WTC11 (cell line): ENCODE results near the gene SH3RF2. TPM values are rescaled to one million over a fixed set of nuclear protein-coding genes. Genes with fewer than 3 reads are reported as not detected.

Source experiments
- ATAC-seq: fragments of 200-7000 bp; cut with Tn5 transposase; 2 replicates; pipeline ENCODE4 v1.10.0; 2021; ENCODE audit warnings: mild to moderate bottlenecking, moderate library complexity
- CTCF ChIA-PET: fragments of 300-600 bp; sonication (Branson Sonifier 250); formaldehyde crosslinking; loops from one replicate; lab custom pipeline; 2021; ENCODE audit warnings: antibody characterized with exemption; lab: Charles Lee
- POLR2A ChIA-PET: fragments of 350-600 bp; sonication (Branson Sonifier 250); formaldehyde crosslinking; loops from one replicate; lab custom pipeline; 2021; ENCODE audit warnings: antibody characterized with exemption; lab: Charles Lee
- DNase-seq: peaks from one replicate; pipeline ENCODE4 v3.0.0; 2021; ENCODE audit warnings: low spot score
- H3K27ac Mint-ChIP-seq: 2 replicates; pipeline ENCODE4 v1.8.0; 2021; ENCODE audit warnings: mixed read lengths
- H3K27me3 Mint-ChIP-seq: 2 replicates; pipeline ENCODE4 v1.8.0; 2021; ENCODE audit warnings: low read depth, mild to moderate bottlenecking, moderate library complexity, mixed read lengths
- H3K36me3 Mint-ChIP-seq: 2 replicates; pipeline ENCODE4 v1.8.0; 2021; ENCODE audit warnings: mixed read lengths
- H3K4me1 Mint-ChIP-seq: 2 replicates; pipeline ENCODE4 v1.8.0; 2022; ENCODE audit warnings: mixed read lengths
- H3K4me3 Mint-ChIP-seq: 2 replicates; pipeline ENCODE4 v1.8.0; 2021; ENCODE audit warnings: mild to moderate bottlenecking, moderate library complexity, mixed read lengths
- H3K9me3 Mint-ChIP-seq: 2 replicates; pipeline ENCODE4 v1.8.0; 2021; ENCODE audit warnings: mixed read lengths
- ESRRA ChIP-seq: sonication (generic); formaldehyde crosslinking; IDR thresholded peaks from 2 replicates; pipeline ENCODE4 v1.8.1; 2022; ENCODE audit warnings: mild to moderate bottlenecking, missing genetic modification reagents, borderline replicate concordance
- FOXK1 ChIP-seq: sonication (generic); formaldehyde crosslinking; IDR thresholded peaks from 2 replicates; pipeline ENCODE4 v1.8.0; 2022; ENCODE audit warnings: mild to moderate bottlenecking, moderate library complexity, missing genetic modification reagents
- GRHL2 ChIP-seq: fragments of 250-450 bp; sonication (Bioruptor Pico); IDR thresholded peaks from 2 replicates; pipeline ENCODE4 v1.8.0; 2022; ENCODE audit warnings: mild to moderate bottlenecking, moderate library complexity; ENCODE audit not compliant: insufficient replicate concordance, severe bottlenecking
- JUN ChIP-seq: sonication (generic); formaldehyde crosslinking; IDR thresholded peaks from 2 replicates; pipeline ENCODE4 v1.8.0; 2023; ENCODE audit warnings: mild to moderate bottlenecking, missing genetic modification reagents
- NFATC4 ChIP-seq: fragments of 250-450 bp; sonication (Bioruptor Pico); IDR thresholded peaks from 2 replicates; pipeline ENCODE4 v1.9.0; 2021; ENCODE audit warnings: mild to moderate bottlenecking
- NR2C2 ChIP-seq: sonication (generic); formaldehyde crosslinking; IDR thresholded peaks from 2 replicates; pipeline ENCODE4 v1.8.0; 2022; ENCODE audit warnings: mild to moderate bottlenecking, missing genetic modification reagents
- PRRX2 ChIP-seq: fragments of 250-450 bp; sonication (Bioruptor Pico); IDR thresholded peaks from 2 replicates; pipeline ENCODE4 v1.8.0; 2021; ENCODE audit warnings: mild to moderate bottlenecking
- SOX15 ChIP-seq: fragments of 250-450 bp; sonication (Bioruptor Pico); IDR thresholded peaks from 2 replicates; pipeline ENCODE4 v1.9.0; 2021; ENCODE audit warnings: mild to moderate bottlenecking
- TP53 ChIP-seq: sonication (generic); formaldehyde crosslinking; IDR thresholded peaks from 2 replicates; pipeline ENCODE4 v1.8.1; 2023; ENCODE audit warnings: mild to moderate bottlenecking, missing genetic modification reagents
- ZNF121 ChIP-seq: sonication (generic); formaldehyde crosslinking; IDR thresholded peaks from 2 replicates; pipeline ENCODE4 v1.8.0; 2023; ENCODE audit warnings: missing genetic modification reagents
- ZNF138 ChIP-seq: sonication (generic); formaldehyde crosslinking; conservative IDR thresholded peaks from 2 replicates; pipeline ENCODE4 v1.8.1; 2022; ENCODE audit warnings: mild to moderate bottlenecking, moderate library complexity, missing genetic modification reagents
- ZNF416 ChIP-seq: fragments of 250-450 bp; sonication (Bioruptor Pico); IDR thresholded peaks from 2 replicates; pipeline ENCODE4 v1.9.0; 2021; ENCODE audit warnings: mild to moderate bottlenecking, inconsistent platforms
- ZNF671 ChIP-seq: fragments of 250-450 bp; sonication (Bioruptor Pico); IDR thresholded peaks from 2 replicates; pipeline ENCODE4 v1.8.0; 2021; ENCODE audit warnings: mild to moderate bottlenecking
- total RNA-seq: library from RNA; stranded (reverse); gene quantifications from 3 replicates; pipeline ENCODE4 v1.2.3, GENCODE V29; 2021
- TF ChIP-seq, protein P1 (sequence below): fragments of 250-450 bp; sonication (Bioruptor Pico); IDR thresholded peaks from 2 replicates; pipeline ENCODE4 v2.1.2; 2022; ENCODE audit warnings: mild to moderate bottlenecking, moderate library complexity
- TF ChIP-seq, protein P2 (sequence below): sonication (generic); formaldehyde crosslinking; IDR thresholded peaks from 2 replicates; pipeline ENCODE4 v1.8.0; 2022; ENCODE audit warnings: missing genetic modification reagents

The SH3RF2 gene
- total RNA-seq, 1 experiment from 2014 or later = 0.83 TPM

DNA sequence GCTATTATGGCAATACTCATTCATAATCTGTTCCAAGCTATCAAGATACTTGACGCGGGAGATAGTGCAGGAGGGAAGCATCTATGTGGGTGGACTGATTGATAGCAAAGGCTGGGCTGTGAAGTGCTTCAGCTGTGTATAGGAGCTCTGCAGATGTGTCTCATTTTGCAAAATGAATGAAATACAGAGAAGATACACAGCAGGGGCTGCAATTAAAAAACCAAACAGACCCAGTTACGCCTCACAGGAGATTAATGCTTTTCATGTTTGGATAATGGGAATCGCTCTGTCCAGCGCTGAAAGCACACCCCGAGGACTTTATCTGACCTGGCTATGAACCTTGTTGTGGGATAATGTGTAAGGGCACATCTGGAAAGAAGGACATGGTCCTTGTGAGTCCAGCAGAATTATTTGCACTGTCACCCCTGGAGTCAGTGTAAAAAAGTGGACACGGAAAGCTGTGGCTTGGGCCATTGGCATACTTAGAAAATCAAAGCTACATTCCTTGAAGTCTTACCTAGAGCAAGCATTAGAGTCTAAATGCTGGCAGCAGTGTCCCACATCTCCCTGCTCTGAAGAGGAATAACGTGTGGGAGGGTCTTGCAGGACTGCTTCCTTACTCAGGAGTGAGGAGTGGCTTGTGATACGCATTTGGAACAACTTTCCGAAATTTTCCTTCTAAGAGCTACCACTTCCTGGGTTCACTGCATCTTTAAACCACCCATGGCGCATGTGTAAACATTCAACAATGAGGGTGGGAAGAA, 2.6 kb downstream of the SH3RF2 start:
- TF ChIP-seq TP53 (CRISPR knock-in tag) (no peak), GRHL2 (CRISPR knock-in tag) (no peak)
- Mint-ChIP-seq H3K36me3 (no peaks in the 10 kb centered on the region), H3K27ac (no peak overlapping the region), H3K27me3 (peaks cover 16% of the 10 kb centered on the region), H3K9me3 (no peaks in the 10 kb centered on the region), H3K4me1 (peaks cover 59% of the 10 kb centered on the region), H3K4me3 (no peak overlapping the region)
- ChIA-PET CTCF (interaction anchor here (1.1 kb wide), 1 partner anchor 102 kb away, joined by 4 read pairs; no protein-coding TSS in a partner anchor), POLR2A (no interaction called here)
- DNase-seq (no peak), ATAC-seq (no peak)

DNA sequence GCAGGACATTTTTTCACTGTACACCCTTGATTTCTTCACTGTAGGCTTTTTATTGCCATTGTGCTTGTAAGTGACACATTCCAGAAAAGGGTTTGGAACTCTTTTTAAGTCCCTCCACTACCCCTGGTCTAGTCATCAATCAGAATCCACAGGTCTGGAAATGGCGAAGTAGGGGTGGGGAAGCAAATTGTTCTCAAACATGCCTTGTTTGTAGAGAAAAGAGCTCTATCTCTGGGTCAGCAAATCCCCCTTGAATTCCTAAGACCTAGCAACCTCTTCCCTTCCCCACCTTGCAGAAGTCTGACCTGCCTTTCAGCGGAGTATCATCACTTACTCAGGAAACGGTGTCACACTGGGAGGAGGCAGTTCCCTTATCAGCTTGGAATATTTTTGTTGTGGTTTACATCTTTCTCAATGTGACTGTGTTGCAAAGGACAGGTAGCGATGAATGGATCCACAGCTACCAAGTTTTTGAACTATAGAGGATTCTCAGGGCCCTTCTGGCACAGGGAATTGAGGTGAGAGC, 3.2 kb downstream of the SH3RF2 start:
- DNase-seq (no peak), ATAC-seq (no peak)
- Mint-ChIP-seq H3K4me1 (peaks cover 53% of the 10 kb centered on the region), H3K27me3 (peaks cover 16% of the 10 kb centered on the region), H3K27ac (no peak overlapping the region), H3K36me3 (no peaks in the 10 kb centered on the region), H3K9me3 (no peaks in the 10 kb centered on the region), H3K4me3 (no peak overlapping the region)
- CTCF ChIA-PET = interaction anchor here (2.2 kb wide), 1 partner anchor 52 kb away, joined by 6 read pairs; no protein-coding TSS in a partner anchor
- POLR2A ChIA-PET = no interaction called here
- no peak for TF ChIP-seq NFATC4 (CRISPR knock-in tag)
- TF ChIP-seq ESRRA (CRISPR knock-in tag) = no peak
- TF ChIP-seq PRRX2 = no peak
- no peak for TF ChIP-seq ZNF416 (CRISPR knock-in tag)
- no peak for TF ChIP-seq SOX15 (CRISPR knock-in tag)
- TF ChIP-seq NR2C2 = no peak
- TF ChIP-seq ZNF121 = no peak
- TF ChIP-seq FOXK1 (CRISPR knock-in tag) = no peak
- TF ChIP-seq, protein P1, sequence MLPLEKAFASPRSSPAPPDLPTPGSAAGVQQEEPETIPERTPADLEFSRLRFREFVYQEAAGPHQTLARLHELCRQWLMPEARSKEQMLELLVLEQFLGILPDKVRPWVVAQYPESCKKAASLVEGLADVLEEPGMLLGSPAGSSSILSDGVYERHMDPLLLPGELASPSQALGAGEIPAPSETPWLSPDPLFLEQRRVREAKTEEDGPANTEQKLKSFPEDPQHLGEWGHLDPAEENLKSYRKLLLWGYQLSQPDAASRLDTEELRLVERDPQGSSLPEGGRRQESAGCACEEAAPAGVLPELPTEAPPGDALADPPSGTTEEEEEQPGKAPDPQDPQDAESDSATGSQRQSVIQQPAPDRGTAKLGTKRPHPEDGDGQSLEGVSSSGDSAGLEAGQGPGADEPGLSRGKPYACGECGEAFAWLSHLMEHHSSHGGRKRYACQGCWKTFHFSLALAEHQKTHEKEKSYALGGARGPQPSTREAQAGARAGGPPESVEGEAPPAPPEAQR (CRISPR knock-in tag) = no peak
- TF ChIP-seq, protein P2, sequence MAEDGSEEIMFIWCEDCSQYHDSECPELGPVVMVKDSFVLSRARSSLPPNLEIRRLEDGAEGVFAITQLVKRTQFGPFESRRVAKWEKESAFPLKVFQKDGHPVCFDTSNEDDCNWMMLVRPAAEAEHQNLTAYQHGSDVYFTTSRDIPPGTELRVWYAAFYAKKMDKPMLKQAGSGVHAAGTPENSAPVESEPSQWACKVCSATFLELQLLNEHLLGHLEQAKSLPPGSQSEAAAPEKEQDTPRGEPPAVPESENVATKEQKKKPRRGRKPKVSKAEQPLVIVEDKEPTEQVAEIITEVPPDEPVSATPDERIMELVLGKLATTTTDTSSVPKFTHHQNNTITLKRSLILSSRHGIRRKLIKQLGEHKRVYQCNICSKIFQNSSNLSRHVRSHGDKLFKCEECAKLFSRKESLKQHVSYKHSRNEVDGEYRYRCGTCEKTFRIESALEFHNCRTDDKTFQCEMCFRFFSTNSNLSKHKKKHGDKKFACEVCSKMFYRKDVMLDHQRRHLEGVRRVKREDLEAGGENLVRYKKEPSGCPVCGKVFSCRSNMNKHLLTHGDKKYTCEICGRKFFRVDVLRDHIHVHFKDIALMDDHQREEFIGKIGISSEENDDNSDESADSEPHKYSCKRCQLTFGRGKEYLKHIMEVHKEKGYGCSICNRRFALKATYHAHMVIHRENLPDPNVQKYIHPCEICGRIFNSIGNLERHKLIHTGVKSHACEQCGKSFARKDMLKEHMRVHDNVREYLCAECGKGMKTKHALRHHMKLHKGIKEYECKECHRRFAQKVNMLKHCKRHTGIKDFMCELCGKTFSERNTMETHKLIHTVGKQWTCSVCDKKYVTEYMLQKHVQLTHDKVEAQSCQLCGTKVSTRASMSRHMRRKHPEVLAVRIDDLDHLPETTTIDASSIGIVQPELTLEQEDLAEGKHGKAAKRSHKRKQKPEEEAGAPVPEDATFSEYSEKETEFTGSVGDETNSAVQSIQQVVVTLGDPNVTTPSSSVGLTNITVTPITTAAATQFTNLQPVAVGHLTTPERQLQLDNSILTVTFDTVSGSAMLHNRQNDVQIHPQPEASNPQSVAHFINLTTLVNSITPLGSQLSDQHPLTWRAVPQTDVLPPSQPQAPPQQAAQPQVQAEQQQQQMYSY = no peak
- TF ChIP-seq ZNF138 (CRISPR knock-in tag) = no peak
- no peak for TF ChIP-seq JUN (CRISPR knock-in tag)

DNA sequence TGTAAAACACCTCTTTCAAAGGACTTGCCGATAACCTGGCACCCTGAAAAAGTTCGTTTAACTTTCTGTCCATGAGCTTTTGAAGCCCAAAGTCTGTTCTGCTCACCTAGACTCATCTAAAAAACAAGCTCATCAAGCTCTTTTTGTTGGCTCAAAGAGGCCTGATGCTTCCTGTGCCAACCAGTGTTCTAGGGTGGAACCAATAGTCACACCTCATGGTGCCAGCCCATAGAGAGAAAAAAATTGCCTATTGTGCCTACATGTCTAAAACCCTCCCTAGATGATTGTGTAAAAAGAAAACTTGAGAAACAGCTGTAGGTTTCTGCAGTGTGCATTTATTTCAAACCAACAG, 4.7 kb downstream of the SH3RF2 start:
- H3K9me3 Mint-ChIP-seq = no peaks in the 10 kb centered on the region
- ATAC-seq (no peak), DNase-seq (no peak)
- H3K27me3 Mint-ChIP-seq = peaks cover 16% of the 10 kb centered on the region
- TF ChIP-seq NR2C2 (no peak), JUN (CRISPR knock-in tag) (no peak), ZNF671 (CRISPR knock-in tag) (no peak)
- H3K27ac Mint-ChIP-seq = no peak overlapping the region
- ChIA-PET POLR2A (no interaction called here), CTCF (interaction anchor here (1.3 to 2.2 kb wide), 2 partner anchors 39 to 53 kb away, joined by 3 to 6 read pairs; no protein-coding TSS in a partner anchor)
- H3K4me1 Mint-ChIP-seq = peaks cover 40% of the 10 kb centered on the region
- no peak overlapping the region for H3K4me3 Mint-ChIP-seq
- H3K36me3 Mint-ChIP-seq = no peaks in the 10 kb centered on the region
